Measurements from ENCODE around the gene GRID1.

GRID1 gene

GRCh38 chr10:86313621-86314041 lies 53.0 kb downstream of the GRID1 start:
- no peak for DNase-seq (ENCODE audit: low read depth)
- no peak overlapping the region for H3K4me3 ChIP-seq (ENCODE audit: low read depth, low read length)
- TF ChIP-seq CTCF (conservative IDR thresholded peaks at IDR 0.05; ENCODE audit: low read depth, low read length): no peak

GRCh38 chr10:86312701-86313270 lies 53.8 kb downstream of the GRID1 start:
- no peak for TF ChIP-seq CTCF (conservative IDR thresholded peaks at IDR 0.05; ENCODE audit: low read depth, low read length)
- DNase-seq (ENCODE audit: low read depth): no peak
- no peak overlapping the region for H3K4me3 ChIP-seq (ENCODE audit: low read depth, low read length)

GRCh38 chr10:86311906-86312305 lies 54.7 kb downstream of the GRID1 start:
- no peak for DNase-seq (ENCODE audit: low read depth)
- no peak overlapping the region for H3K4me3 ChIP-seq (ENCODE audit: low read depth, low read length)
- no peak for TF ChIP-seq CTCF (conservative IDR thresholded peaks at IDR 0.05; ENCODE audit: low read depth, low read length)

GRCh38 chr10:86311190-86311589 lies 55.4 kb downstream of the GRID1 start:
- no peak overlapping the region for H3K4me3 ChIP-seq (ENCODE audit: low read depth, low read length)
- TF ChIP-seq CTCF (conservative IDR thresholded peaks at IDR 0.05; ENCODE audit: low read depth, low read length): no peak
- DNase-seq (ENCODE audit: low read depth): no peak

GRCh38 chr10:86310702-86311101 lies 55.9 kb downstream of the GRID1 start:
- no peak for TF ChIP-seq CTCF (conservative IDR thresholded peaks at IDR 0.05; ENCODE audit: low read depth, low read length)

GRCh38 chr10:86310291-86310690 lies 56.3 kb downstream of the GRID1 start:
- TF ChIP-seq CTCF (conservative IDR thresholded peaks at IDR 0.05; ENCODE audit: low read depth, low read length): no peak
- no peak for DNase-seq (ENCODE audit: low read depth)
- no peak overlapping the region for H3K4me3 ChIP-seq (ENCODE audit: low read depth, low read length)

More at GRCh38 chr10:86310702-86311101, 55.9 kb downstream of the GRID1 start:
- H3K4me3 ChIP-seq (ENCODE audit: low read depth, low read length): no peak overlapping the region
- DNase-seq (ENCODE audit: low read depth): no peak

- DNase-seq (ENCODE audit: low read depth): no peak
- no peak overlapping the region for H3K4me3 ChIP-seq (ENCODE audit: low read depth, low read length)
- TF ChIP-seq CTCF (conservative IDR thresholded peaks at IDR 0.05; ENCODE audit: low read depth, low read length): no peak
Observed at GRCh38 chr10:86308056-86308455, 58.5 kb downstream of the GRID1 start.

All from choroid plexus epithelial cell (primary cell).